K562 (cell line): Measurements from ENCODE around the gene CDC14A. TPM values are rescaled to one million over a fixed set of nuclear protein-coding genes. Genes with fewer than 3 reads are reported as not detected.

Experiments used
- ARNT ChIP-seq, 2 experiments: fragments of 450-650 bp; IDR thresholded peaks; 2 replicates each; pipeline ENCODE4 v1.6.1; 2016; ENCODE audit warnings: mild to moderate bottlenecking in 1 of 2
- CHD4 ChIP-seq: fragments of 200-600 bp; sonication (generic); IDR thresholded peaks from 3 replicates; pipeline ENCODE4 v1.6.1; 2012; ENCODE audit warnings: low read depth, mild to moderate bottlenecking, mixed read lengths, low read length, inconsistent platforms; ENCODE audit not compliant: insufficient read depth, insufficient replicate concordance, poor library complexity, severe bottlenecking
- HDAC6 ChIP-seq: IDR thresholded peaks from 2 replicates; pipeline ENCODE4 v1.6.1; 2012; ENCODE audit warnings: low read depth, mild to moderate bottlenecking, control low read depth, inconsistent platforms, low read length, moderate library complexity
- HMG20A ChIP-seq: fragments of 450-650 bp; formaldehyde crosslinking; conservative IDR thresholded peaks from 2 replicates; pipeline ENCODE4 v1.4.0; 2020; ENCODE audit warnings: mild to moderate bottlenecking, mixed read lengths
- ID3 ChIP-seq, 2 experiments: fragments of 250-450 bp in 1 of 2; fragments of 450-650 bp in 1 of 2; sonication (Bioruptor Pico) in 1 of 2; IDR thresholded peaks; 2 replicates each; pipeline versions ENCODE4 v1.6.1 to v1.8.0; 2016 to 2021; ENCODE audit warnings: mild to moderate bottlenecking in 2 of 2, moderate library complexity in 2 of 2, missing compliant biosample characterization in 1 of 2, missing genetic modification characterization in 1 of 2
- IFI16 ChIP-seq: fragments of 250-450 bp; sonication (Bioruptor Pico); IDR thresholded peaks from 2 replicates; pipeline ENCODE4 v2.1.2; 2022; ENCODE audit warnings: mild to moderate bottlenecking, inconsistent platforms
- MTA1 ChIP-seq: fragments of 450-650 bp; IDR thresholded peaks from 2 replicates; pipeline ENCODE4 v1.6.1; 2017; ENCODE audit warnings: borderline replicate concordance
- RUNX1 ChIP-seq: sonication (generic); IDR thresholded peaks from 2 replicates; pipeline ENCODE4 v1.6.1; 2016; ENCODE audit warnings: antibody characterized with exemption, low read depth
- SIRT6 ChIP-seq: IDR thresholded peaks from one replicate; pipeline ENCODE4 v1.6.1; 2012; ENCODE audit warnings: low read depth, mild to moderate bottlenecking, control low read depth, inconsistent platforms, low read length, moderate library complexity
- ZNF143 ChIP-seq: sonication (generic); formaldehyde crosslinking; IDR thresholded peaks from 2 replicates; pipeline ENCODE4 v1.9.0; 2022; ENCODE audit warnings: mild to moderate bottlenecking, missing genetic modification reagents
- ZNF280A ChIP-seq: fragments of 450-650 bp; IDR thresholded peaks from 2 replicates; pipeline ENCODE4 v1.6.1; 2018; ENCODE audit warnings: mild to moderate bottlenecking, low read depth; ENCODE audit not compliant: partially characterized antibody
- ZNF76 ChIP-seq: fragments of 250-450 bp; sonication (Bioruptor Pico); IDR thresholded peaks from 2 replicates; pipeline ENCODE4 v1.4.0; 2020; ENCODE audit warnings: mild to moderate bottlenecking, moderate library complexity, borderline replicate concordance
- polyA plus RNA-seq, 8 experiments: library from polyadenylated mRNA; depleted of rRNA in 4 of 8; stranded (reverse) in 5 of 8; unstranded in 3 of 8; fragments of >200 nt; fragmentation: Nextera tagmentation in 2 of 8; fragmentation: Illumina TruSeq in 1 of 8; extraction: Ambion mirVana in 2 of 8; extraction: Trizol in 1 of 8; gene quantifications; 2 replicates each; pipeline versions ENCODE4 v1.2.1 to v1.2.3, GENCODE V29; 2011 to 2014; ENCODE audit warnings: inconsistent platforms in 1 of 8, missing spikeins in 1 of 8
- total RNA-seq, 7 experiments: library from RNA; depleted of rRNA in 6 of 7; stranded (reverse); fragments of >200 nt in 6 of 7; fragmentation: Illumina TruSeq in 2 of 7; extraction: Trizol in 2 of 7; gene quantifications; 2 replicates each; pipeline versions ENCODE4 v1.2.1 to v1.2.3, GENCODE V29; 2011 to 2021; ENCODE audit warnings: low replicate concordance in 1 of 7

CDC14A gene
- total and polyA plus RNA-seq, 9 of the 15 experiments (the other 6 are each of a cell fraction or from before 2014, with no cell fraction given), result 17.0 to 74.3 (median 33.4) TPM

- TF ChIP-seq ZNF76 (CRISPR knock-in tag), result no peak
- no peak for TF ChIP-seq SIRT6
- no peak for TF ChIP-seq HDAC6
- no peak for TF ChIP-seq CHD4
- TF ChIP-seq RUNX1, result no peak
- no peak for TF ChIP-seq HMG20A (CRISPR knock-in tag)
- no peak for TF ChIP-seq ID3 (CRISPR knock-in tag; IDR thresholded peaks at IDR 0.05)
- no peak for TF ChIP-seq ID3 (tag; IDR thresholded peaks at IDR 0.05)
- no peak for TF ChIP-seq IFI16 (CRISPR knock-in tag)
- TF ChIP-seq ARNT (IDR thresholded peaks at IDR 0.05), result no peak
- TF ChIP-seq ZNF143 (CRISPR knock-in tag), result no peak
- TF ChIP-seq MTA1, result no peak
- no peak for TF ChIP-seq ZNF280A
- TF ChIP-seq, all 486 proteins: peak for 0
Measured at GRCh38 chr1:100448366-100448765, 96.1 kb downstream of the CDC14A start (continued).
